IPS-15b (cell line): ENCODE measurements around the gene OLFML2B.

Experiments
- H3K27me3 ChIP-seq: one replicate; pipeline ENCODE4 v1.6.1; 2013; ENCODE audit warnings: low read length; ENCODE audit not compliant: control insufficient read depth, insufficient read depth
- H3K36me3 ChIP-seq: one replicate; pipeline ENCODE4 v1.6.1; 2013; ENCODE audit warnings: low read length; ENCODE audit not compliant: control insufficient read depth, insufficient read depth
- H3K4me1 ChIP-seq: one replicate; pipeline ENCODE4 v1.6.1; 2013; ENCODE audit warnings: mild to moderate bottlenecking, low read length; ENCODE audit not compliant: control insufficient read depth, insufficient read depth
- H3K4me3 ChIP-seq: one replicate; pipeline ENCODE4 v1.5.1; 2013; ENCODE audit warnings: low read depth, low read length
- H3K9ac ChIP-seq: one replicate; pipeline ENCODE4 v1.6.1; 2013; ENCODE audit warnings: low read depth, mild to moderate bottlenecking, low read length
- H3K9me3 ChIP-seq: one replicate; pipeline ENCODE4 v1.6.1; 2013; ENCODE audit warnings: mild to moderate bottlenecking, low read length; ENCODE audit not compliant: control insufficient read depth, insufficient read depth

The OLFML2B gene

DNA sequence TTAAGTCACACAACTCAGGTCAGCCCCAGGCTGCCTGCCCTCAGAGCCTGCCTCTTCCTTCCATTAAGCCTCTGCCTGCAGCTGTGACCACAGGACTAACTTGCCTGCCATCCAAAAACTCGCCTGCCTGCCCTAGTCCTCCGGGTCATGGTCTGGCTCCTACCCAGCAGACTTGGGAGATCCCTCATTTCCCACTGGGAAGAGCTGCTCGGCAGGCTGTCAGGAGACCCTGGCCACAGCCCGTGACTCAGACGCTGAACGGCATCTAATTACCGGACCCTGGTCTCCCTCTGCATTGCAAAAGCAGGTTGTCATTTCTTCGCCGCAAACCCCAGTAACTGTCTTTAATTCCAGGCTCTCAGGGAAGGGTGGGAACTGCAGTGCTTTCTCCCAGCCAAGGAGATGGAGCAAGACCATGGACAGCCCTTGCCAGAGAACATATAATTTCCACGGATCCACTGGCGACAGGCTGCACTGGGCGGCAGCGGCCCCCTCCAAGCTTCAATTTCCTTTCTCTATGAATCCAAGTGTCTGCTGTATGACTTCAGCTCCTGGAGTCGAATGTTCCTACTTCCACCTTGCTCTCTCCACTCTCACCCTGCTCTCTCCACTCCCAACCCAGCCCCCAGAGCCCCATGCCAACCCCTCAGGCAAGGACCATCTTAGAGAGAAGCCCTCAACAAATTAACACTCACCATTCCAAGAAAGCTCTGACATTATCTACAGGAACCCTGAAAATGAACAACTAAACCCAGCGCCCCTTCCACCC lies 20.4 kb downstream of the OLFML2B start:
- no peak overlapping the region for H3K4me3 ChIP-seq

DNA sequence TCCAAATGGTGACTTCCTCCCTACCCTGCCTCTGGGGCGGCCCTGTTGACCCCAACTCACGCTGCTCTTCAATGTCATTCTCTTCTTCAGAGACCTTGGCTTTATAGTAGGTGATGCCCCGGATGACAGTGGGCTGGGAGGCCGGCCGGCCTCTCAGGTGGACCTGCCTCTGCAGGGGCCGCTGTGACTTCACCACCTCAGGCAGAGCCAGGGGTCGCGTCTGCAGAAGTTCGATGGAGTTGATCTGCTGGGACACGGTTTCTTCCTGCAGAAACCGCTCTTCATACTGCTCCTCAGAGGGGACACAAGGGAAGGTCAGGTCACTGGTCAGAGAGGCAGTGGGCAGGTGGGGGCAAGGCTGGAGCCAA lies 23.6 kb downstream of the OLFML2B start:
- no peaks in the 10 kb centered on the region for H3K27me3 ChIP-seq
- H3K4me1 ChIP-seq = peaks cover 4% of the 10 kb centered on the region
- H3K4me3 ChIP-seq = no peak overlapping the region
- H3K9ac ChIP-seq = no peak overlapping the region
- H3K36me3 ChIP-seq = no peaks in the 10 kb centered on the region
- no peaks in the 10 kb centered on the region for H3K9me3 ChIP-seq

More for the DNA sequence above, 20.4 kb downstream of the OLFML2B start:
- Histone ChIP-seq H3K4me1 (peaks cover 4% of the 10 kb centered on the region), H3K9ac (no peak overlapping the region), H3K27me3 (no peaks in the 10 kb centered on the region), H3K36me3 (no peaks in the 10 kb centered on the region), H3K9me3 (no peaks in the 10 kb centered on the region)

GRCh38 chr1:161999301-162000052 lies 24.2 kb downstream of the OLFML2B start:
- Histone ChIP-seq H3K36me3 (no peaks in the 10 kb centered on the region), H3K27me3 (no peaks in the 10 kb centered on the region), H3K9me3 (no peaks in the 10 kb centered on the region), H3K4me3 (no peak overlapping the region), H3K9ac (no peak overlapping the region), H3K4me1 (peaks cover 4% of the 10 kb centered on the region)

DNA sequence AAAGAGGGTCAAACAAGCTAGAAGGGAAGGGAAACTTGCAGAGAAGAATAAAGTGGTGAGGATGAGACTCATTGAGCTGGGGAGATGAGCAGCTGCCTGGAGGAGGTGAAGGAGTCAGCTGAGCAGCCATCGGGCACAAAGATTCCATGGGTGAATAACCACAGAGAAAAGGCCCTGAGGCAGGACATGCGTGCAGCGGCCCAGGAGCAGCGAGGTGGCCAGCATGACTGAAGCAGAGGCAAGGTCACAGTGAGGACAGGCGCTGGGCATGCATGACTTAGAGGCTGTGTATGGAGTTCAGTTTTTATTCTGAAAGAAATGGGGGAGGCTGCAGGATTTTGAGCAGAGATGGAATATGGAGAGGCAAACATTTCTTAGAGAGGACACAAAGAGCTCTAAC lies 24.9 kb downstream of the OLFML2B start:
- Histone ChIP-seq H3K4me3 (no peak overlapping the region), H3K27me3 (no peaks in the 10 kb centered on the region), H3K36me3 (no peaks in the 10 kb centered on the region), H3K4me1 (peaks cover 4% of the 10 kb centered on the region), H3K9me3 (no peaks in the 10 kb centered on the region), H3K9ac (no peak overlapping the region)

DNA sequence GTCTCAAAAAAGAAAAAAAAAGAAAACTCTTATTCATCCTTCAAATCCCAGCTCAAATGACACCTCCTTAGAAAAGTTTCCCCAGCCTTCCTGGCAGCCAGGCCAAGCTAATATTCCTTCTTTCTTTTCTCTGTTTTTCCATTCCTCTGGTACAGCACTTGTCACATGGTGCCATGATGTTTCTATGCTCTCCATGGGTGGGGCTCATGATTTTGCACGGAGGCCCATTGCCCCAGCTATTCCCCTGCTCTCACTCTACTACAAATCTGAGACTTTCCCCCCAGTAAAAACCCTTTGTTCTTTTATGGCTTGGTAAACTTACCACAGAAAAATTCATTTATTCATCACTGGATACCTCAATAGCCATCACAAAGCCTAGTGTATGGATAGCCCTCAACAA lies 26.5 kb downstream of the OLFML2B start:
- Histone ChIP-seq H3K36me3 (no peaks in the 10 kb centered on the region), H3K27me3 (no peaks in the 10 kb centered on the region), H3K9ac (no peak overlapping the region), H3K4me3 (no peak overlapping the region), H3K4me1 (no peaks in the 10 kb centered on the region), H3K9me3 (no peaks in the 10 kb centered on the region)

- Histone ChIP-seq H3K36me3 (no peaks in the 10 kb centered on the region), H3K4me1 (no peaks in the 10 kb centered on the region), H3K4me3 (no peak overlapping the region), H3K9ac (no peak overlapping the region), H3K27me3 (no peaks in the 10 kb centered on the region), H3K9me3 (no peaks in the 10 kb centered on the region)
Observed at GRCh38 chr1:161994175-161994668, 29.4 kb downstream of the OLFML2B start.

DNA sequence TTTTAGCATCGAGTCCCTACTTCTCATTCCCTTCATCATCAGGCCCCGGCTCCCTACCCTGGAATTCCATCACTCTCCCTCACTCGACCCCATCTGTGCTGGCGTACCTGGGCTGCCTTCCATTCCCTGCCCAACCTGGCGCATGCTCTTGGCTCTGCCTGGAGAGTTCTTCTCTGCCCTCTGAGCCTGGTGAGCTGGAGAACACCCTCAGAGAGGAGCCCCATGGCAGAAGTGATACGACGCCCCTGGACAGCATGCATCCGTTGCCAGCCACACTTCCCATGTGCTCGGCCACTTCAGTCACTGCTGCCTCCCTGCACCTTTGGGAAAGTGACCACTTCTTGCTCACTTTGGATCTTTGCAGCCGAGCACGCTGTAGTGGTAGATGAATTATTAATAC lies 30.1 kb downstream of the OLFML2B start:
- H3K27me3 ChIP-seq = no peaks in the 10 kb centered on the region
- H3K9ac ChIP-seq = no peak overlapping the region
- no peaks in the 10 kb centered on the region for H3K4me1 ChIP-seq
- H3K4me3 ChIP-seq = no peak overlapping the region
- H3K9me3 ChIP-seq = no peaks in the 10 kb centered on the region
- no peaks in the 10 kb centered on the region for H3K36me3 ChIP-seq

DNA sequence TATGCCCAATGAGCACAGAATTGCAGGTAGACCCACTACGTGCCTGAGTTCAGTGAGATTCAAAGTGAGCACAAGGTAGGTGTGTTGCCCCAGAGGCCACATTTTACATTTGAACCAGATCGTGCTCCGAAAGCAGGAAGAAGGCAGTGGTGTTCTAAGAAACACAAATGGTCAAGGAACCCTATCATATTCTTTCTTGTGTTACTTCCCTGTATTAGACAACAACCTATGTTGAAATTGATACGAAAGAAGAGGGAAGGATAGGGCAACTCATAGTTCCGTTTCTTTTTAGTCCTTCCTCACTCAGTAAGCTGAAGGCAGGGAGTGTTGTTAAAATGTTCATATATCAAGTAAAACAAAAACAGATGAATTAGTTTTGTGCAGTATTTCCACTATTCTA lies 33.9 kb downstream of the OLFML2B start:
- no peak overlapping the region for H3K4me3 ChIP-seq
- H3K36me3 ChIP-seq = no peaks in the 10 kb centered on the region
- no peaks in the 10 kb centered on the region for H3K27me3 ChIP-seq
- no peaks in the 10 kb centered on the region for H3K9me3 ChIP-seq
- no peak overlapping the region for H3K9ac ChIP-seq
- no peaks in the 10 kb centered on the region for H3K4me1 ChIP-seq

DNA sequence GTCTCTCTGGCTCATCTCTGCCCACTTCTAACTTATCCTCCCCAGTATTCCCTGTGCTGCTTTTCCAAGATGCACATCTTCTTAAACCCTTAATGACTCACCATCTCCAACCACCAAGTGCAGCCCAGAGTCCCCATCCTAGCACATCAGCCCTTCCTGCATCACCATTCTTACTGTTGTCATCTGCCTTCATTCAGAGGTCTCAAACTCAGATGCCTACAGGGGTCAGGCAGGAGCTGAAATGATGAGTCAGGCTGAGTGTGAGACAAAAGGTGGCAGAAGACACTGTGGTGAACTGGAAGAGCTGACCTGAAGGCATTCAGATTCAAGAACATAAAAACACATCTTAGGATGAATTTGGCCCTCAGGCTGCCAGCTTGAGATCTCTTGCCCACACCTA lies 34.6 kb downstream of the OLFML2B start:
- Histone ChIP-seq H3K4me3 (no peak overlapping the region), H3K9ac (no peak overlapping the region), H3K36me3 (no peaks in the 10 kb centered on the region), H3K27me3 (no peaks in the 10 kb centered on the region), H3K4me1 (no peaks in the 10 kb centered on the region), H3K9me3 (no peaks in the 10 kb centered on the region)

- Histone ChIP-seq H3K4me1 (no peaks in the 10 kb centered on the region), H3K36me3 (no peaks in the 10 kb centered on the region), H3K4me3 (no peak overlapping the region), H3K9me3 (no peaks in the 10 kb centered on the region), H3K27me3 (no peaks in the 10 kb centered on the region), H3K9ac (no peak overlapping the region)
Observed at GRCh38 chr1:161988413-161988812, 35.3 kb downstream of the OLFML2B start.

GRCh38 chr1:161987872-161988271 lies 35.8 kb downstream of the OLFML2B start:
- Histone ChIP-seq H3K27me3 (no peaks in the 10 kb centered on the region), H3K9ac (no peak overlapping the region), H3K4me3 (no peak overlapping the region), H3K36me3 (no peaks in the 10 kb centered on the region), H3K9me3 (no peaks in the 10 kb centered on the region), H3K4me1 (no peaks in the 10 kb centered on the region)

GRCh38 chr1:161987303-161987702 lies 36.4 kb downstream of the OLFML2B start:
- Histone ChIP-seq H3K9me3 (no peaks in the 10 kb centered on the region), H3K4me1 (no peaks in the 10 kb centered on the region), H3K4me3 (no peak overlapping the region), H3K36me3 (no peaks in the 10 kb centered on the region), H3K9ac (no peak overlapping the region), H3K27me3 (no peaks in the 10 kb centered on the region)
